Pulmonary artery endothelial cell (primary cell): Measurements from ENCODE around the gene TTC9B. TPM values are rescaled to one million over a fixed set of nuclear protein-coding genes. Genes with fewer than 3 reads are reported as not detected.

Experiments
- DNase-seq: peaks from one replicate; pipeline ENCODE4 v3.0.0-alpha.2; 2011; ENCODE audit warnings: low read depth, low spot score
- total RNA-seq: library from RNA; depleted of rRNA; stranded (reverse); fragments of >200 nt; gene quantifications from 2 replicates; pipeline ENCODE4 v1.2.3, GENCODE V29; 2014

TTC9B gene
- total RNA-seq, 1 donor from 2014 or later, result not detected

DNA sequence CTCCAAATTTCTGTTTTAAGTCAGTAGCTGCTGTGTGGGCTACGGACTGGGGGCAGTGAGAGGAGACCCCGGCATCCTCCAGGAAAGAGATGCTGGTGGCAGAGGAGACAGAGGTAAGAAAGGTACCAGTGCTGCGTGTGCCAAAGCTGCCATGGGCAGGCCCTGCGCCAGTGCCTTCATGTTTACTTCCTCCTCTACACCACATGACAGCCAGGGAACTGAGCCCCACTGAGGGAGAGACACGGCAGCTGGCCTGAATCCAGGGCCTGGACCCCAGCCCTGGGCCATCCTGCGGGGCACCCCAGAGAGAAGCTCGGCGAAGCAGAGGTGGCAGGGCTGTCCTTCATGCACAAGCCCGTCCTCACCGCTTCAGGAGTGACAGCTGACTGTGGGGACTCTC, 31.0 kb upstream of the TTC9B start:
- no peak for DNase-seq

DNA sequence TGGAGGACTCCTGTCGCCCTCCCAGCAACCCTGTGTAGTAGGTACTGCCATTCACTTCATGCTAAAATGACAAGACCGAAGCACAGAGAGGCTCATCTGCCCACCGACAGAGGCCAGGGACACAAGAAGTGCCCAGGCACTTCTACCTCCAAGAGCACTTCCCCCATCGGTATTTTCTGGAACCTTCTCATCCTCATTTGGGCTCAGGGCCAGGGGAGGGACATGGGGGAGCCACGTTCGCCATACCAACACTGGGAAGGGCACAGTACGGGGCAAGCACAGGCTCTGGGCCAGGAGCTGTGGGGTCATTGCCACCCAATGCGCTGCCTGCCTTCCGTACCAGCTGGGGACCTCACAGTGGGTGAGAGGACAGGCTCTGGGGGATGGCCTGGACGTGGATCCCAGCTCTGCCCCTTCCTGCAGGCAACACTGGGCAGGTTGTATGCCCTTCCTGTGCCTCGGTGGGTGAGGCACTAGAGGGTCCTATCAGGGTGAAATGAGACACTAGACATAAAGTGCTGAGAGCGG, 29.6 kb upstream of the TTC9B start:
- DNase-seq, result no peak

DNA sequence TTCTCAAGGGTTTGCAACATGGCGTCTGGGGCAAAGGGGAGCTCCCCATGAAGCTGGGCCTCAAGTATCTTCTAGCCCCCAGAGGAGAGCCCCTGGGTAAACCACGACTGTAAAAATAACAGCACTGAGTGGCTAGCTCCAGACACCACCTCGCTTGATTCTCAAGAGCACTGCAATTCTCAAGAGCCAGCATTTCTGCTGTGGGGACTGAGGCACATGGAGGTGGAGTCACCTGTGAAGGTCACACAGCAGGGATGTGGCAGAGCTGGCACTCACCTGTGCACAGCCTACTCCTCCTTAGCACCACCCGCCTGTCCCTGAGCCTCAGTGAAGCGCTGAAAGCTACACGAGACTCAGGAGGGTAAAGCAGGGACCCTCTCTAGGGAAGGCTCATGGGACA, 29.0 kb upstream of the TTC9B start:
- no peak for DNase-seq

DNA sequence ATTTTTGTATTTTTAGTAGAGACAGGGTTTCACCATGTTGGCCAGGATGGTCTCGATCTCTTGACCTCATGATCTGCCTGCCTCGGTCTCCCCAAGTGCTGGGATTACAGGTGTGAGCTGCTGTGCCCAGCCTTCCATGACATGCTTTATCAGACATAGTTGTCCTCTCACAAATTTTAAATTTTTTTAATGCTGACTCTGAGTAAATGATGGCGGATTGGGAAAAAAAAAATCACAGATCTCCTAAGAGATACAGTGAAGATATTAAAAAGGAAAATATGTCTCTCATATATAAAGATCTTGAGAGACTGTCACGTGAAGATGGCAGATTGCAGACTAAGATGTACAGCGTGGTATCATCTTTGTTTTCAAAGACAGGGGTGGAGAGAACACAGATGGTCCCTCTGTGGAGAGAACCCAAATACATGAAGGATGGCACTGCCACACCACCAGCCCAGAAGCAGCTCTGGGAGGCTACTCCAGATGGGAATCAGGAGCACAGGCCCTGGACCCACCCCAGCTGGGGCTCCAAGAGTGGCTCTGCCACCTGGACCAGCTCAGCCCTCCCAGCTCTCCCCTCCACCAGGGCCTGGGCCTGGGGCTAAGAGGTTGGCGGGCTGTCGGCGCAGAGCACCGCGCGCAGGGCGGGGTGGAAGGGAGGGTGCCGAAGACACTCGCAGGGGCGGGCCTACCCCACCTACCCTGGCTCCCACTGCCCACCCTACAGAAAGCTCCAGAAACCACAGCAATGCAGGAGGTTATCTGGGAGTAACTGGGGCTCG, 28.3 kb upstream of the TTC9B start:
- DNase-seq, result no peak

DNA sequence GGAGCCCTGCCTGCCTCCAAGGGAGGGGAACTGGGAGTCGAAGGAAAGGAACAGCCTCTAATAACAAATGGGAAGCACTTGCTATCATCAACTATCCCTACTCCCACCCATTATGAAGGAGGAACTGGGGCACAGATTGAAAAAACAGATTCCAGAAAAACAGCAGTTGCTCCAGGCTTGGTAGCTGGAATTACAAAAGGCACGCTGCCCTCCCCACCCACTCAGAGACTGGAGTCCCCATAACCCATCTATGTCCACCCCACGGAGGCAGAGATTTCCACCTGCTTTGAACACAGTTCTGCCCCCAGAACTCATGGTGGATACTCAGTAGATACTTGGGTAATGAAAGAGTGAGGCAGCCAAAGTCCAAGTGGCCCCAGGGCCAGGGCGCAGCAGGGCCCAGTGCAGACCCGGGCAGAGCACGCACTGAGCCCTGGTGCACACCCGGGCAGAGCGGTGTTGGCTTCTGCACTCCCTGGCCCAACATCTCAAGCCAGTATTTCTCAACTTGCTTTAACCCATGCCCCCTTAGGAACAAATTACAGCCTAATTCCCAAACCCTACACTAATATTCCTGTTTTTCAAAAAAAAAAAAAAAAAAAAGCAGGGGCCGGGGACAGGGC, 27.4 kb upstream of the TTC9B start:
- DNase-seq, result no peak

DNA sequence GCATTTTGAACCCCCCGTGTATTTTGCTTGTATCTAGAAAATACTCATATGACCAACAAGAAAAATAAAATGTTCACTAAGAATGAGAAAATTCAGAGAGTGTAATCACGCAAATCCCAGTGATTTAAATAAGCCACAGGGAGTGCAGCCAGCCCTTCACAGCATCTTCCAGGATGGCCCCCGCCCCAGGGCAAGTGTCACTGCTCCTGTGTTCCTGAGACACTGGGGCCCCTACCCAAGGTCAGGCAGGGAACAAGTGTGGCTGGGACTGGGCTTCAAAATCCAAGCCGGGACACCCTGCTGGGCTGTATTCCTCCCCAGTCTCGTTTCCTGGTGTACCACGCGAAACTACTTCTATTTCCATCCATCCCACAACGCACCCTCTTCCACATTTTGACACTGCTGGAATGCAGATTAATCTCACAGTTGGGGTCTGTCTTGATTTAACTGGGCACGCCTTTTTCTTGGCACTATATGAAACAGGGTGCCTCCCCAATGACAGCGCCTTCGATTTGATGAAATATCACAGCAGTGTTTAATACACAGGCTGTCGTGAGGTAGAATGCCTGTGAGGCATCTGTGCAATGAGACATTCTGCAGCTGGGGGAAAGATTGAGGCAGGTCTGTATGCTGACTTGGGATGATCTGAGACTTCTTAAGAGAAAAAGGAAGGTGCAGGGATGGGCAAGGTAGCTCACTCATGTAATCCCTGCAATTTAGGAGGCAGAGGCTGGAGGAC, 26.6 kb upstream of the TTC9B start:
- no peak for DNase-seq

DNA sequence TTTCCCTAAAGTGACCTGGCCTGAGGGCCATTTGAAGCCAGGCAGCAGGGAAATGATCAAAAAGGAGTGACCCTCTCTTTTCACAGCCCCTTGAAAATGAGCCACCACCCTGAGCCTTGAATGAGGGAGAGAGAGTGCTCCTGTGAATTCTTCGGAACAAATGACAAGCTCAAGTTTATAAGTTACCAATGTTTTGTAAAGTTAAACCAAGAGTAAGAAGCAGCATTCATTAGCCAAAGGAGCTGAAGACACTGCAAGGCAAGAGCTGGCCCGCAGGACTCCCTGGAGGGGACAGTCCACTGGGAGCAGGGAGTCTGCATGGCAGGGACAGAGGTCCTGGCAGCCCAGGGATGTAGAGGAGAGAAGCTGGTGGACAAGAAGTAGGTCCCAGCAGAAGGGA, 25.0 kb upstream of the TTC9B start:
- no peak for DNase-seq

DNA sequence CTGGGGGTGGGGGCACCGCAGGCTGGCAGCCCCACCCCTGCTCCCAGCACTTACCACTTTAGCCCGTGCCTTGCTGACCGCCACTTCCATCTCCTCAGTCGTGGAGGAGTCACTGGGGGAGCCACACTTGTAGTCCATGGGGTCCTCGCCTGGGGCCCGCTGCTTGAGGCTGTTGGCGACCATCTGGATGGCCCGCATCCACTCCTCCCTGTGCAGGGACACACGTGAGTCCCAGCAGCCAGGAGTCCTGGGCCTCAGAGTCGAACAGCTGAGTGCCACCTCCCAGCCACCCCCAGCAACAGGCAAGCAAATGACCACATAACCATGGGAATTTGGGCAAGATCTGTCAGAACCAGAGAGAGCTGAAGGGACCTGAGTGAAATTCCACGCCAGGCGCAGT, 24.3 kb upstream of the TTC9B start:
- DNase-seq, result no peak

DNA sequence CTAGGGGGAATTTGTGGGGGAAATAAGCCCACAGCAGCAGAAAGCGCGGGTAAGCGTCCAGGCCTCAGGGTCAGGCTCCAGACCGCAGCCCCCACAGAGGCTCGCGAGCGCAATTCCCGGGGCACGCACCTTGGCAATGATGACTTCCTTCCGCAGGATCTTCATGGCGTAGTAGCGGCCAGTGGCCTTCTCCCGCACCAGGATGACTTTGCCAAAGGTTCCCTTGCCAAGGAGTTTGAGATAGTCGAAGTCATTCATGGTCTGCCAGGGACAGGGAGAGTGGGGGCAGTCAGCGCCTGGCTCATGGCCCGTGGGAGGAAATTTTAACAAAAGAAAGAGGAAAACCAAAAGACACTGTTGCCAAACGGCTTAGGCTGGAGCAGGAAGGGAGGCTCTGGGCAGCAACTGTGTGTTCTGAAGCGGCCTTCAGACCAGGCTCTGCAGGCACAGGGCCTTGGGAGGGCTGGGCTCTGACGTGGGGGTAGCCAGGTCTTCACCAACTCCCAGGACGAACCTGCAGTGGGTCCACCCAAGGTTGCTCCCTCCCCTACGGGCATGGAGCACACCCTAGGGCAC, 23.7 kb upstream of the TTC9B start:
- DNase-seq, result peak; percentile 85

DNA sequence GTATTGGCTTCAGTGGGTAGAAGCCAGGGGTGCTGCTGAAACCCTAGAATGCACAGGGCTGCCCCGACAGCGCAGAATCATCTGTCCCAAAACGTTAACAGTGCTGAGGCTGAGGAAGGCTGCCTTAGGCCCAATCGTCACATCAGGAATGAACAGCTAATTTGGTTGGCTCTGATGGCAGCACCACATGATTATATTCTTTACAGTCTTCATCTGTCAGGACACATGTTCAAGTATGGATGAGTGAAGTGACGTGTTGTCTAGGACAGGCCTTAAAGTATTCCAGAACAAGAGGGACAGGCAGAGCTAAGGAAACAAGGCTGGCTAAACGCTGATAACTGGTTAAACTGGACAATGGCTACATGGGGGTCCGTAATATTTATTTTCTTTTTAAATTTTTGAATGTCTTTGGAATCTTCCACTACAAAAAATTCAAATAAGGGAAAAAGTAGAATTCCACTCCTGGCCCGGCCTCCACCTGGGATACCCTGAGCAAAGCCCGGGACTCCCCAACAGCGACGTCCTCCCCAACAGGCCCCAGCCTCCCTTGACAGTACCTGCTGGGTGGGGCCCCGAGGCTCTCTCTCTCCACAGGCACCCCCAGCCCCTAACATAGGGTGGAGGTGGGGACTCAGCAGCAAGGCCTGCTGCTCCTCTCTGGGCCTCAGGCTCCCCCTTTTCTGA, 23.1 kb upstream of the TTC9B start:
- DNase-seq, result no peak

DNA sequence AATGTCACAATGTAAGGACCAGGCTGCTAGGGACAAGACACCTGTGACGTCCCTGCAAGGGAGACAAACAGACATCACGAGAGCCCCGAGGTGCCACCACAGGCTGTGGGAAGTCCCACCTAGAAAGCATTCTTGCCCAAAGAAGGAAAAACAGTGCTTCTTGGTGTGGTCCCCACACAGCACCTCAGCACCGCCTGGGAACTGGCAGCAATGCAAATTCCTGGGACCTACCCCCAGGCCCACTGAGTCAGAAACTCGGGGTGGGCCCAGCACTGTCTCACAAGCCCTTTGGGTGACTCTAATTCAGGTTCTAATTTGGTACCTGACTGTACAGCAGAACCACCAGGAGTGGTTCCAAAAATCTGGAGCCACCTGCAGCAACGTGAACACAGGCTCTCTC, 22.1 kb upstream of the TTC9B start:
- no peak for DNase-seq

DNA sequence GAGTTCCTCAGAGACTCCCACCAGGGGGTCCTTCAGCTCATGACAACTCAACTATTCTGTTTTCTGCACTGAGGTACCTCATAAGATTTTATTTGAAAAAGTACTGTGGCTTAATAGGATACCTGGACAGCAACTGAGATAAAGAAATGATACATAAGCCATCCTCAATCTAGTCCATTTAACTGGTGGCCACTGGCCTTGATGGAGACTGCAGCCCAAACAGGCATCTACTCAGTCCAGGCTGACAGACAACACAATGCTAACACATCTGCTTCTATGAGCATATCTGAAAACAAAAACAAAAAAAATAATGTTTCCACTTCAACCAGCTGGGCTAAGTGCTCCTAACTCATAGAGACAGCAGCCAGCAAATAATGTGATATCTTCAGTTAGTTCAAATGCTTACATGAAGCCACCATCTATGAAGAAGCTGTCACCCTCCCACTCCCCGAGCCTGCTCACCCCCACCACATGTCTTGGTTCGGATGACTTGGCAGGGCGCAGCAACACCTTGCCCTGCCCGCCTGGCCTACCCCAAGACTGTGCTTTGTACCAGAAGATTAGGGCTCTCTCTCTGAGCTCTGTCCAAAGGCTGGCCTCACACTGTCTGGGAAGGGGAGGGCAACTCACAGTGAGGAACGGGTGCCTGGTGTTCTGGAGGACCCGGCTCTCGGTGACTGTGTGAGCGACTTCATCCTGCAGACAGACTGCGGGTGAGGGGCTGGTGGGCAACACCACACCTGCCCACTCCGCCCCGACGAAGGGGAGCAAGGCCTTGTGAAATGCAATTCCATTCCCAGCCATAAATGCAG, 21.4 kb upstream of the TTC9B start:
- no peak for DNase-seq

DNA sequence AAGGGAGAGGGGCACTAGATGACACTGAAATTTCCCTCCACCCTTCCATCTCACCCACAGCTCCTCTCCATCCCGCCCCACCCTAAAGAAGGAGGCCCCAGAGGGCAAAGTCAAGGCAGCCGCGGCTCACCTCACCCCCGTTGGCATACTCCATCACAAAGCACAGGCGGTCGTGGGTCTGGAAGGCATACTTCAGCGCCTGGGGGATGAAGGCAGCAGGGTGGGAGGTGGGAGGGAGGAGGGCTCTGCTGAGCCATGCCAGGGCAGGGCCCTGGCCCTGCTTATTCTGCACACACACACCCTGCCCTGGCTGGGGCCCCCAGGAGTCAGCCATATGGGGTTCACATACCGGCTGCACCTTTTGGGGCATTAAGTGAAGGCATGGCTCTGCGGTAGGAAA, 20.6 kb upstream of the TTC9B start:
- no peak for DNase-seq

DNA sequence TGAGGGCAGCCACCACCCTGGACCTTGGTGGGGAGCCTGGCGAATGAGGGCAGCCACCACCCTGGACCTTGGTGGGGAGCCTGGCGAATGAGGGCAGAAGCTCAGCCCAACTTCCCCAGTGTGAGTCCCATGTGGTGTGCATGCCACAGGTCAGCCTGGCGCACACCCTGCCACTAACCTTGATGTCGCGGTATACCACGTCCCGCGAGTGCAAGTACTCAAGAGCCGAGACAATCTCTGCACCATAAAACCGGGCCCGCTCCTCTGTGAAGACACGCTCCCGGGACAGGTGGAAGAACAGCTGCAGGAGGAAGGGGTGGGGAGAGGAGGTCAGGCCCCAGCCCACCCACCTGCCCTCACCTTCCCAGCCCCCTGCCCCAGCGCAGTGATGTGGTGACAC, 19.6 kb upstream of the TTC9B start:
- no peak for DNase-seq

DNA sequence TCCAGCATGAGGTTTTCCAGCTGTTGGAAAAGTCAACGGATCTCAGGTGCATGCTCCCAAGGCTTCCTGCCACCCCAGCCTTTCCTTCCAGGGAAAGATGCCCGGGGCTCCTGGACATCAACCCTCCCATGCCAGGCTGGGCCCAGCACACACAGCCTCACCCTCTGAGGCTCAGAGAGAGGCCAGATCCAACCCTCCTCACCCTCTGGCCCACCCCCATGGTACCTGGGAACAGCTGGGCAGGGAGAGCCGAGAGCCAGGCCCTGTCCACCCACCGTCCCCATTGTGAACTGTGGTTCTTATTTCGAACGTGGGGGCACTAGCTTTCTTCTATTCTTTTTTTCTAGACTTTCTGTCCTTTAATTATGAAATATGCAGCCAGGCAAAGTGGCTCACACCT, 18.2 kb upstream of the TTC9B start:
- DNase-seq, result no peak

DNA sequence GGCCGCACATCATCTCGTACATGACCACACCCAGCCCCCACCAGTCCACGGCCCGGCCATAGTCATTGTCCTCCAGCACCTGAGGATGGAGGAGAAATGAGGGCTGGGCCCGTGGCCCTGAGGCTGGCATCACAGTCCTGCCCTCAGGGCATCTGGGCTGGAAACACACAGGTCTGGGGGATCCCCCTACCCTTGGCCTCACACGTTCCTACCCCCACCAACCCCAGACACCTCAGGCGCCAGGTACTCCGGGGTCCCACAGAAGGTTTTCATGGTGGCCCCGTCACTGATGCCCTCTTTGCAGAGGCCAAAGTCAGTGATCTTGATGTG, 17.8 kb upstream of the TTC9B start:
- DNase-seq, result no peak

DNA sequence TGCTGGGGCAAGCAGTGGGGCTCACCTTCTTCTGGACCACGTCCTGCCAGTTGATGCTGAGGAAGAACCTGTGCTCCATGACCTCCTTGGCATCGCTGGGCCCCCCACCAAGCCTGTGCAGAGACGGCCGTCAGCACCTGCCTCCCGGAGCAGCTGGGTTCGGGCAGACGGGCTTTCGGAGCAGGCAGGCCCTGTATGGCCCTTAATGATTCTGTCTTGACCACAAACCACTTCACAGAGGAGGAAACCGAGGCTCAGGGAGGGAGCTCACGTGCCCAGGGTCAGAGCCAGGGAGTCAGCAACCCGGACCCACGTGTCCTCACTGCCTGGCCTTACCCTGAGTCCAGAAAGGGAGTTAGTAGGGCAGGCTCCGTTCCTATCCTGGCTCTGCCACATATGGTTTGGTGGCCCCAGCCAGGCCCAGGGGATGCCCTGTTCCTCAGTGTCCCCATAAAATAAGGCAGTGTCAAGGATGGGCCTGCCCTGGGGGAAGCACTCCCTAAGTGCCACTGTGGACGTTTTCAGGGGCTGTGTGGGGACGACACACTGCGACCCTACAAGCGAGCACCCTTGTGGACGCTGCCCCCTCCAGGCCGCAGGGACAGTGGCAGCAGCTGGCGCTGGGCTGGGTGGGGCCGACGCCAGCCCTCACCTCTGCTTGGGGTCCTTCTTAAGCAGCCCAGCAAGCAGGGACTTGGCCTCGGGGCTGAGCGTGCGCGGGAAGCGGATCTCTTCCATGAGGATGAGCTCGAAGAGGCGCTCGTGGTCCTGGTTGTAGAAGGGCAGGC, 17.2 kb upstream of the TTC9B start:
- DNase-seq, result no peak

DNA sequence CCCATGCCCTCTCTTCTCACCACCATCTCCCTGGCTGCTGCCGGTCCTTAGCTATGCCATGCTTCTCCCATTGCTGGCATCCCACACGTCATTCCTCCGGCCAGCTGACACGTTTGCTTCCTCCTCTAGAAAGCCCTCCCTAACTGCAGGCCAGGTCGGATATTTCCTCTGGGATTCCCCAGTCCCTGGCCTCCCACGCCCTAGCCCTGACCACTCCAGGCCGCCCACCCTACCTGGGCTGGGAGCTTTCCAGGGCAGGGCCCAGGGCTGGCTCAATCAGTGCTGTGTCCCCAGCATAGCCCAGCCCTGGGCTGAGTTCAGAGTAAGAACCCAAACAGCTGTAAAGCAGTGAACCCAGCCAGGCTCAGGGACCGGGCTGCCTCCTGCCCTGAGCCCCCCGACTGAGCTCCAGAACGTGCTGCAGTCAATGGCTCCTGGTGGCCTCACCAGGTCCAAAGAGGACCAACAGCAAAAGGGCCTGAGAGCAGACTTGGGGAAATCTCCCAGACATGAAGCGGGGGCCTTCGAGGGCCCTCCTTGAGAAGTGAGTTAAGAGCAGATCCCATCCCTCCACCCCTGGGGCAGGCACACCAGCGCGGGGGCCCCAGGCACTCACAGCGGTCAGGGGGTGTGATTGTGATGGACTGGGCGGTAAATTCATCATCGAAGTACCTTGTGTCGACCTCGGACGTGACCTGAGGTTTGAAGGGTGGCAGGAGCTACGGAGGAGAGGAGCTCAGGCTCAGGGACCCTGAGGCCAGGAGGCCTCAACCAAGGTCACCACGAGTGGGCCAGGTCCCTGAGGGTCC, 16.4 kb upstream of the TTC9B start:
- DNase-seq, result no peak

DNA sequence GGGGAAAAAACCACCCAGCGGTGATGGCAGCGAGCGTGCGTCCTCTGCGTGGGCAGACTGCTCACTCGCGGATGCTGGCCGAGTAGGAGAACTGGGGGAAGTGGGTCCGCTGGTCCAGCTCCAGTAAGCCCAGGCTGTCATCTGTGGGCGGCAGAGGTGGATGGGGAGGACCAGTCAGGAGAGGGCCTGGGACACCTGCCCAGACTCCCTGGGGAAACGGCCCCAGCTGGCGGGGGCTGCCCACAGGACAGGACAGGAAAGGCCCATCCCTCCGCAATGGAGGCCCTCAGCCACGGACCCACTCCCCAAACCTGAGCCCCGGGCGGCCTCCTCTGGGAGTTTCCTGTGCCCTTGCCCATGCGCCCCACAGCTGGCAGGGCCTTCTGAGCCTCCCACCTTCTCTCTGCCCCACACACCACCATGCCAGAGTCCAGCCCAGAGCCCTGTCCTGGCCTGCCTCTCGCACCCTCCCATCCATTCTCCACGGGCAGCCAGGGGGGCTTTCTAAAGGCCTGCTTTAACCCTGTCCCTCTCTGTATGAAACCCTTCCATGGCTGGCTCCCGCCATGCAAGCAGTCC, 15.7 kb upstream of the TTC9B start:
- DNase-seq, result no peak
